ENCODE measurements around the gene IMP4. TPM values are rescaled to one million over a fixed set of nuclear protein-coding genes. Genes with fewer than 3 reads are reported as not detected.

Gene IMP4
- total and polyA plus RNA-seq, 4 donors: 40.4 to 113 (median 86.2) TPM

DNA sequence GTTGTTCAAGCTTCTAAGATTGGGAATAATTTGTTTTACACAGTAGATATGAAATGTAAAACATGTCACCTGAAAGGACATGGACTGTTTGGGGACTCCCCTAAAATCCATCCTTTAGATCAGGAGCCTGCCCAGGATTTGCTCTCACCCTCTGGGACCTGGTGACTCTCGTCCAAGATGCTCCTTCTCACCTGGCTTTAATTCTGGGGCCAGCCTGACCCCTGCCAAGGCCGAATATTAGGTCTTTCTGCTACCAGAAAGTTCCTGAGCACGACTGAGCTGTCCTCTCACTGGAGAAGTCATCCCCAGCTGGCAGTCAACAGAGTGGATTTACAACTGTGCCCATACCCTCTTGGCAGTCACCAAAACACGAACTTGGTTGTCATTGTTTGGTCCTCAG is 38.4 kb downstream of the IMP4 start:
- Histone ChIP-seq H3K27ac (ENCODE audit: low read depth in 1 of 2, low read length in 1 of 2) (no peak overlapping the region), H3K36me3 (ENCODE audit: control insufficient read depth in 4 of 4, insufficient read depth in 4 of 4, low read length in 4 of 4) (peaks cover 0 to 7% (median 2%) of the 10 kb centered on the region in 4 donors), H3K4me3 (no peak overlapping the region), H3K9me3 (ENCODE audit: control insufficient read depth in 4 of 4, insufficient read depth in 3 of 4, low read length in 3 of 4) (no peaks in the 10 kb centered on the region), H3K9ac (ENCODE audit: insufficient read depth in 1 of 2, low read length in 2 of 2) (no peak overlapping the region), H3K27me3 (ENCODE audit: control insufficient read depth in 3 of 3, insufficient read depth in 3 of 3, low read length in 2 of 3) (no peaks in the 10 kb centered on the region), H3K4me1 (ENCODE audit: control insufficient read depth in 5 of 5, insufficient read depth in 5 of 5, low read length in 5 of 5) (peaks cover 0 to 3% (median 0%) of the 10 kb centered on the region in 5 donors)
- TF ChIP-seq, protein P1, sequence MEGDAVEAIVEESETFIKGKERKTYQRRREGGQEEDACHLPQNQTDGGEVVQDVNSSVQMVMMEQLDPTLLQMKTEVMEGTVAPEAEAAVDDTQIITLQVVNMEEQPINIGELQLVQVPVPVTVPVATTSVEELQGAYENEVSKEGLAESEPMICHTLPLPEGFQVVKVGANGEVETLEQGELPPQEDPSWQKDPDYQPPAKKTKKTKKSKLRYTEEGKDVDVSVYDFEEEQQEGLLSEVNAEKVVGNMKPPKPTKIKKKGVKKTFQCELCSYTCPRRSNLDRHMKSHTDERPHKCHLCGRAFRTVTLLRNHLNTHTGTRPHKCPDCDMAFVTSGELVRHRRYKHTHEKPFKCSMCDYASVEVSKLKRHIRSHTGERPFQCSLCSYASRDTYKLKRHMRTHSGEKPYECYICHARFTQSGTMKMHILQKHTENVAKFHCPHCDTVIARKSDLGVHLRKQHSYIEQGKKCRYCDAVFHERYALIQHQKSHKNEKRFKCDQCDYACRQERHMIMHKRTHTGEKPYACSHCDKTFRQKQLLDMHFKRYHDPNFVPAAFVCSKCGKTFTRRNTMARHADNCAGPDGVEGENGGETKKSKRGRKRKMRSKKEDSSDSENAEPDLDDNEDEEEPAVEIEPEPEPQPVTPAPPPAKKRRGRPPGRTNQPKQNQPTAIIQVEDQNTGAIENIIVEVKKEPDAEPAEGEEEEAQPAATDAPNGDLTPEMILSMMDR (IDR thresholded peaks at IDR 0.05; ENCODE audit: control extremely low read depth, extremely low read depth): no peak
- DNase-seq: no peak
- ATAC-seq (ENCODE audit: insufficient read depth, low FRiP score): no peak
- WGBS, 2 donors: 92 to 95% methylated on average over 4 of the region's 4 CpGs

DNA sequence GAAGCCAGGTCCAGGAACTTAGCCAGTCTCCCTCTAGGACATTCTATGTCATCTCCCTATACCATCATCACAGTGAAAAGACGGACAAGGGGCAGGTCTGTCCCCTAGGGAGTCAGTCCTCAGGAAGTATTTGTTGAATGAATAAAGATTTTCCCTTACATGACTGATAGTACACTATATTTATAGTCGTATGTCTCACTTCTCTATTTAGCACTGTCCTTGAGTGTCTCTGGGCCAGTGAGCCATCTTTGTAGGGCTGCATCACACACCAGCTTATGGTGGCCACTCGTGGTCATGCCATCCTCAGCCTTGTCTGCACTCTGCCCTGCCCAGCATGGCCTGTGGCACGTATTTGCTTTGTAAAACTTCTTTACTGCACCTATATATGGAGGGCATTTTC is 38.9 kb downstream of the IMP4 start:
- no peaks in the 10 kb centered on the region for H3K27me3 ChIP-seq (ENCODE audit: control insufficient read depth in 3 of 3, insufficient read depth in 3 of 3, low read length in 2 of 3)
- H3K4me1 ChIP-seq (ENCODE audit: control insufficient read depth in 5 of 5, insufficient read depth in 5 of 5, low read length in 5 of 5): peaks cover 0 to 4% (median 0%) of the 10 kb centered on the region in 5 donors
- 92 to 93% methylated on average over 4 of the region's 4 CpGs for WGBS, 2 donors
- ATAC-seq (ENCODE audit: insufficient read depth, low FRiP score) (no peak), DNase-seq (no peak)
- no peak overlapping the region for H3K9ac ChIP-seq (ENCODE audit: insufficient read depth in 1 of 2, low read length in 2 of 2)
- peaks cover 0 to 7% (median 2%) of the 10 kb centered on the region in 4 donors for H3K36me3 ChIP-seq (ENCODE audit: control insufficient read depth in 4 of 4, insufficient read depth in 4 of 4, low read length in 4 of 4)
- H3K4me3 ChIP-seq: no peak overlapping the region
- TF ChIP-seq, protein P1 (IDR thresholded peaks at IDR 0.05; ENCODE audit: control extremely low read depth, extremely low read depth): no peak
- H3K9me3 ChIP-seq (ENCODE audit: control insufficient read depth in 4 of 4, insufficient read depth in 3 of 4, low read length in 3 of 4): no peaks in the 10 kb centered on the region
- H3K27ac ChIP-seq (ENCODE audit: low read depth in 1 of 2, low read length in 1 of 2): no peak overlapping the region

DNA sequence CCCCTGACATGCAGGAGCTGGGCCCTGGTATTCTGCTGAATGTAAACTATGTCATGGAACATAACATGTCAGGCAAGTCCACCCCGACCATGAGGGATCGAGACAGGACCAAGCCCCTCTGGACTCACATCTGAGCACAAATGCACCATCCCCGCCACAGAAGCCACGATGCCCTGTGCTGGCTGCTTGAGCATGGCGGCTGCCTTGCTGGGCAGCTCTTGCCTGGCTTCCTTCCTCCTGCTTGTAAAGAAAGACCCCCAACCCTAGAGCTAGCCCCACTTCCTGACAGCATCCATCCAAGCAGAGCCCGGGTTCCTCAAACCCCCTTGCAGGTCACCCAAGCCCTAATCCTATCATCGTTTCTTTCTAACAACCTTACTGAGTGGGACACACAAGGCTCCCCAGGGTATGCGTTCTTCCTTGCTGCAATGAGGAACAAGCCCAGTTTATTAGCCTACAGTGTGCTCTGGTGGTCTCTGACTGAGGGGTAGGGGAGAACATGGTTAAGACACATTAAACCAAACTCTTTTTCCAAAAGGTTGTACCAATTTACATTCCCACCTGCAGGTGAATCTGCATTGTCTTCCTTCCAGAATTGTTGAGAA is 39.7 kb downstream of the IMP4 start:
- ATAC-seq (ENCODE audit: insufficient read depth, low FRiP score) (no peak), DNase-seq (no peak)
- Histone ChIP-seq H3K36me3 (ENCODE audit: control insufficient read depth in 4 of 4, insufficient read depth in 4 of 4, low read length in 4 of 4) (peaks cover 0 to 7% (median 2%) of the 10 kb centered on the region in 4 donors), H3K9me3 (ENCODE audit: control insufficient read depth in 4 of 4, insufficient read depth in 3 of 4, low read length in 3 of 4) (no peaks in the 10 kb centered on the region), H3K27me3 (ENCODE audit: control insufficient read depth in 3 of 3, insufficient read depth in 3 of 3, low read length in 2 of 3) (no peaks in the 10 kb centered on the region), H3K4me3 (no peak overlapping the region), H3K27ac (ENCODE audit: low read depth in 1 of 2, low read length in 1 of 2) (no peak overlapping the region), H3K9ac (ENCODE audit: insufficient read depth in 1 of 2, low read length in 2 of 2) (no peak overlapping the region), H3K4me1 (ENCODE audit: control insufficient read depth in 5 of 5, insufficient read depth in 5 of 5, low read length in 5 of 5) (peaks cover 0 to 3% (median 2%) of the 10 kb centered on the region in 5 donors)
- TF ChIP-seq, protein P1 (IDR thresholded peaks at IDR 0.05; ENCODE audit: control extremely low read depth, extremely low read depth): no peak
- 94 to 96% methylated on average over 8 of the region's 8 CpGs for WGBS, 2 donors

DNA sequence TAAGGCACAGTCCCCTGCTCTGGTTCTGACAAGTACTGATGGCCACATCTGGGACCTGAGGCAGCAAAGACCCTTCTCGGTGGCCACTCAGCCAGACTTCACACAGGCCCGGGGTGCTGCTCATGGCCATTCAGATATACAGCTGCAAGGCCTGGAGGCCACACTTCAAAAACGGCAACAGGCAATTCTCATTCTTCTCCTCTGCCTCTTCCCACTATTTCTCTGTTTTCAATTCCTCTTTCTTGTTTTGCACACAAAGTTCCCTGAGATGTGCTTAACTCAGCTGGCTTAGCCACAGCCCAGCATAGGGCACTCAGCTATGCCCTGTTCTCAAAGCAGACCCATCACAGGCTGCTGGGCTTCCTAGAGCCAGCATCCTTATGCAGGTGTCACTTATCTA is 43.0 kb downstream of the IMP4 start:
- Histone ChIP-seq H3K4me3 (no peak overlapping the region), H3K27ac (ENCODE audit: low read depth in 1 of 2, low read length in 1 of 2) (no peak overlapping the region), H3K9ac (ENCODE audit: insufficient read depth in 1 of 2, low read length in 2 of 2) (no peak overlapping the region), H3K36me3 (ENCODE audit: control insufficient read depth in 4 of 4, insufficient read depth in 4 of 4, low read length in 4 of 4) (peaks cover 0 to 7% (median 1%) of the 10 kb centered on the region in 4 donors), H3K9me3 (ENCODE audit: control insufficient read depth in 4 of 4, insufficient read depth in 3 of 4, low read length in 3 of 4) (no peaks in the 10 kb centered on the region), H3K27me3 (ENCODE audit: control insufficient read depth in 3 of 3, insufficient read depth in 3 of 3, low read length in 2 of 3) (no peaks in the 10 kb centered on the region), H3K4me1 (ENCODE audit: control insufficient read depth in 5 of 5, insufficient read depth in 5 of 5, low read length in 5 of 5) (peaks cover 0 to 7% (median 3%) of the 10 kb centered on the region in 5 donors)
- TF ChIP-seq, protein P1 (IDR thresholded peaks at IDR 0.05; ENCODE audit: control extremely low read depth, extremely low read depth): no peak
- WGBS, 2 donors: 73 to 75% methylated on average over 3 of the region's 3 CpGs
- DNase-seq: no peak
- ATAC-seq (ENCODE audit: insufficient read depth, low FRiP score): no peak
